Ishikawa (cell line): Measurements from ENCODE around the gene ARID3A.

Experiments used
- CEBPB ChIP-seq: IDR thresholded peaks from 2 replicates; pipeline ENCODE4 v1.6.1; 2012
- CREB1 ChIP-seq: IDR thresholded peaks from 2 replicates; pipeline ENCODE4 v1.6.1; 2012; ENCODE audit warnings: low read depth
- EGR1 ChIP-seq: IDR thresholded peaks from 2 replicates; pipeline ENCODE4 v1.6.1; 2012
- EP300 ChIP-seq: IDR thresholded peaks from 2 replicates; pipeline ENCODE4 v1.6.1; 2012; ENCODE audit warnings: borderline replicate concordance
- FOXM1 ChIP-seq: IDR thresholded peaks from 2 replicates; pipeline ENCODE4 v1.6.1; 2012; ENCODE audit warnings: low read depth, borderline replicate concordance
- NFIC ChIP-seq: IDR thresholded peaks from 2 replicates; pipeline ENCODE4 v1.6.1; 2012
- RAD21 ChIP-seq: IDR thresholded peaks from 2 replicates; pipeline ENCODE4 v1.6.1; 2012; ENCODE audit warnings: low read depth
- TAF1 ChIP-seq: IDR thresholded peaks from 2 replicates; pipeline ENCODE4 v1.6.1; 2012; ENCODE audit warnings: low read depth, mild to moderate bottlenecking
- TCF12 ChIP-seq: IDR thresholded peaks from 2 replicates; pipeline ENCODE4 v1.6.1; 2012; ENCODE audit warnings: low read depth
- TEAD4 ChIP-seq: IDR thresholded peaks from 2 replicates; pipeline ENCODE4 v1.6.1; 2012
- USF1 ChIP-seq: IDR thresholded peaks from 2 replicates; pipeline ENCODE4 v1.6.1; 2012
- YY1 ChIP-seq: IDR thresholded peaks from 2 replicates; pipeline ENCODE4 v1.6.1; 2012; ENCODE audit warnings: low read depth
- ZBTB7A ChIP-seq: IDR thresholded peaks from 2 replicates; pipeline ENCODE4 v1.6.1; 2012; ENCODE audit warnings: low read depth
- TF ChIP-seq, protein P1 (sequence below): IDR thresholded peaks from 2 replicates; pipeline ENCODE4 v1.6.1; 2012
- TF ChIP-seq, protein P2 (sequence below): IDR thresholded peaks from 2 replicates; pipeline ENCODE4 v1.6.1; 2012; ENCODE audit warnings: low read depth, mild to moderate bottlenecking

Gene ARID3A, protein sequence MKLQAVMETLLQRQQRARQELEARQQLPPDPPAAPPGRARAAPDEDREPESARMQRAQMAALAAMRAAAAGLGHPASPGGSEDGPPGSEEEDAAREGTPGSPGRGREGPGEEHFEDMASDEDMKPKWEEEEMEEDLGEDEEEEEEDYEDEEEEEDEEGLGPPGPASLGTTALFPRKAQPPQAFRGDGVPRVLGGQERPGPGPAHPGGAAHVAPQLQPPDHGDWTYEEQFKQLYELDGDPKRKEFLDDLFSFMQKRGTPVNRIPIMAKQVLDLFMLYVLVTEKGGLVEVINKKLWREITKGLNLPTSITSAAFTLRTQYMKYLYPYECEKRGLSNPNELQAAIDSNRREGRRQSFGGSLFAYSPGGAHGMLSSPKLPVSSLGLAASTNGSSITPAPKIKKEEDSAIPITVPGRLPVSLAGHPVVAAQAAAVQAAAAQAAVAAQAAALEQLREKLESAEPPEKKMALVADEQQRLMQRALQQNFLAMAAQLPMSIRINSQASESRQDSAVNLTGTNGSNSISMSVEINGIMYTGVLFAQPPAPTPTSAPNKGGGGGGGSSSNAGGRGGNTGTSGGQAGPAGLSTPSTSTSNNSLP

DNA sequence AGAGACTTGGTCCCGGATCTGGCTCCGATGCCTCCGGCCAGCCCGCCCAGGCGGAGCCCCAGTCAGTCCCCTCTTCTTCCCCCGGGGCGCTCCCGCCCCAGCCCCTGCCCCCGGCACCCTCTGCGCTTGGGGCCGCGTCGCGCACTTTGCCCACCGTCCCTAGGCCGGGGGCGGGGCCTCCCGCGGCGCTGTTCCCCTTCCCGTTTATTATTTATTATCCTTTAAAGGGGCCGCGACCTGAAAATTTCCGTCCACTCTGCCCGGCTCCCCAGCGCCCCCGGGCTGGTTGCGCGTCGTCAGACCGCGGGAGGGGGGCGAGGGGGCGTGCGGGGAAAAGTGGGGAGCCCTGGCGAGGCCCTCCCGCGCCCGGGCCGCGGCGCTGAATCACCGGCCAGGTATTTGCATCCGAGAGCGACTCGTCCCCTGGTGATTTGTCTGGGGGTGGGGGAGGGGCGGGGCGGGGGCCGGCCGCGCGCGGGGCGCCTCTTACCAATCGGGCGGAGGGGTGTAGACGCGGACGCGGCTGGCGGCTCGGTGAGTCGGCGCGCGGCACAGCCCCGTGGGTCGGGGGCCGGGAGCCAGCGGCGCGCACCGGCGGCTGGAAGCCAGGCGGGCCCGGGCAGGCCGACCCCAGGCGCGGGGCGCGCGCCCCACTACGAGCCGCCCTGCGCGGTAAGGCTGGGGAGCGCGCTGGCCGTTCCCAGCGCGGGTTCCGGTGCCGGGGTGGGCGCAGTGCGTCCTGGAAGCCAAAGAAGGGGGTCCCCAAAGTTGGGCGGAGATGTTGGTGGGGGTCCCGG is at the start of gene ARID3A:
Gene ARID3A, plus strand, starts transcription at position 510 of the 797 bp plus-strand sequence. CDS start 3,494 bp downstream, outside the sequence.
- peak; percentile 41; the same call in 1 of the 2 replicates for TF ChIP-seq EGR1
- no peak for TF ChIP-seq EP300
- peak; percentile 51; the same call in 1 of the 2 replicates for TF ChIP-seq TCF12
- no peak for TF ChIP-seq CEBPB
- no peak for TF ChIP-seq RAD21
- TF ChIP-seq, protein P1, sequence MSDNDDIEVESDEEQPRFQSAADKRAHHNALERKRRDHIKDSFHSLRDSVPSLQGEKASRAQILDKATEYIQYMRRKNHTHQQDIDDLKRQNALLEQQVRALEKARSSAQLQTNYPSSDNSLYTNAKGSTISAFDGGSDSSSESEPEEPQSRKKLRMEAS: 0 out of 2 replicates have a peak, but pooled peaks have one; percentile 14
- TF ChIP-seq NFIC: no peak; the same call in 1 of the 2 replicates
- TF ChIP-seq YY1: no peak
- peak; percentile 59 for TF ChIP-seq TEAD4
- TF ChIP-seq CREB1: no peak
- TF ChIP-seq USF1: no peak
- TF ChIP-seq TAF1: peak; percentile 11; the same call in 1 of the 2 replicates

GRCh38 chr19:876089-876488 is 49.7 kb upstream of the ARID3A start:
- no peak for TF ChIP-seq FOXM1
- no peak for TF ChIP-seq NFIC
- no peak for TF ChIP-seq YY1
- no peak for TF ChIP-seq TCF12
- TF ChIP-seq EGR1: no peak
- no peak for TF ChIP-seq USF1
- TF ChIP-seq TEAD4: no peak
- no peak for TF ChIP-seq CREB1
- TF ChIP-seq EP300: no peak
- TF ChIP-seq, protein P1: no peak
- TF ChIP-seq, protein P2, sequence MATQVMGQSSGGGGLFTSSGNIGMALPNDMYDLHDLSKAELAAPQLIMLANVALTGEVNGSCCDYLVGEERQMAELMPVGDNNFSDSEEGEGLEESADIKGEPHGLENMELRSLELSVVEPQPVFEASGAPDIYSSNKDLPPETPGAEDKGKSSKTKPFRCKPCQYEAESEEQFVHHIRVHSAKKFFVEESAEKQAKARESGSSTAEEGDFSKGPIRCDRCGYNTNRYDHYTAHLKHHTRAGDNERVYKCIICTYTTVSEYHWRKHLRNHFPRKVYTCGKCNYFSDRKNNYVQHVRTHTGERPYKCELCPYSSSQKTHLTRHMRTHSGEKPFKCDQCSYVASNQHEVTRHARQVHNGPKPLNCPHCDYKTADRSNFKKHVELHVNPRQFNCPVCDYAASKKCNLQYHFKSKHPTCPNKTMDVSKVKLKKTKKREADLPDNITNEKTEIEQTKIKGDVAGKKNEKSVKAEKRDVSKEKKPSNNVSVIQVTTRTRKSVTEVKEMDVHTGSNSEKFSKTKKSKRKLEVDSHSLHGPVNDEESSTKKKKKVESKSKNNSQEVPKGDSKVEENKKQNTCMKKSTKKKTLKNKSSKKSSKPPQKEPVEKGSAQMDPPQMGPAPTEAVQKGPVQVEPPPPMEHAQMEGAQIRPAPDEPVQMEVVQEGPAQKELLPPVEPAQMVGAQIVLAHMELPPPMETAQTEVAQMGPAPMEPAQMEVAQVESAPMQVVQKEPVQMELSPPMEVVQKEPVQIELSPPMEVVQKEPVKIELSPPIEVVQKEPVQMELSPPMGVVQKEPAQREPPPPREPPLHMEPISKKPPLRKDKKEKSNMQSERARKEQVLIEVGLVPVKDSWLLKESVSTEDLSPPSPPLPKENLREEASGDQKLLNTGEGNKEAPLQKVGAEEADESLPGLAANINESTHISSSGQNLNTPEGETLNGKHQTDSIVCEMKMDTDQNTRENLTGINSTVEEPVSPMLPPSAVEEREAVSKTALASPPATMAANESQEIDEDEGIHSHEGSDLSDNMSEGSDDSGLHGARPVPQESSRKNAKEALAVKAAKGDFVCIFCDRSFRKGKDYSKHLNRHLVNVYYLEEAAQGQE: no peak
- TF ChIP-seq RAD21: no peak
- TF ChIP-seq CEBPB: no peak
- no peak for TF ChIP-seq TAF1

GRCh38 chr19:876780-877314 is 49.0 kb upstream of the ARID3A start:
- TF ChIP-seq TAF1 (no peak), RAD21 (no peak), NFIC (no peak)

DNA sequence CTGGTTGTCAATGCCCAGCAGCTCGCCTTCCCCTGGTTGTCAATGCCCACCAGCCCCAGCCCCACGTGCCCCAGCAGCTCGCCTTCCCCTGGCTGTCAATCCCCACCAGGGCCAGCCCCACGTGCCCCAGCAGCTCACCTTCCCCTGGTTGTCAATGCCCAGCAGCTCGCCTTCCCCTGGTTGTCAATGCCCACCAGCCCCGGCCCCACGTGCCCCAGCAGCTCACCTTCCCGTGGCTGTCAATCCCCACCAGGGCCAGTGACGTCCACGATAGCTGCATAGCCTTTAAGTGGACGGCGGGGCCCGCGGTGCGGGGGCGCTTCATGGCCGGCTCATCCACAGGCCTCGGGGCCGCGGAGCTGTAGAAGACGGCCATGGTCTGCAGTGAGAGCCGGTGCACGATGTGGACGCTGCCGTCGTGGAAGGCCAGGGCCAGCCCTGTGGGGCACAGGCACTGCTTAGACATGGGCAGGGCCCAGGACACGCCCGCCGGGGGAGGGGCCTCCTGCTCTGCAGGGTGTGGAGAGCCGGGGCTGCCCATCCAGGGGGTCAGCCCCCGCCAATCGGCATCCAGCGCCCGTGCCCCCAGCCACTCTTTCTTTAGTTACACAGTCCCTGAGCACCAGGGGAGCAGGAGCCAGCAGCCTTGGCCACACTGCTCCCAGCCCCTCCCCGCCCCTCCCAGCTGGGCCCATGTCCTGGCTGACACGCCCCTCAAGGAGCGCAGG is 46.0 kb upstream of the ARID3A start:
- TF ChIP-seq ZBTB7A: no peak

DNA sequence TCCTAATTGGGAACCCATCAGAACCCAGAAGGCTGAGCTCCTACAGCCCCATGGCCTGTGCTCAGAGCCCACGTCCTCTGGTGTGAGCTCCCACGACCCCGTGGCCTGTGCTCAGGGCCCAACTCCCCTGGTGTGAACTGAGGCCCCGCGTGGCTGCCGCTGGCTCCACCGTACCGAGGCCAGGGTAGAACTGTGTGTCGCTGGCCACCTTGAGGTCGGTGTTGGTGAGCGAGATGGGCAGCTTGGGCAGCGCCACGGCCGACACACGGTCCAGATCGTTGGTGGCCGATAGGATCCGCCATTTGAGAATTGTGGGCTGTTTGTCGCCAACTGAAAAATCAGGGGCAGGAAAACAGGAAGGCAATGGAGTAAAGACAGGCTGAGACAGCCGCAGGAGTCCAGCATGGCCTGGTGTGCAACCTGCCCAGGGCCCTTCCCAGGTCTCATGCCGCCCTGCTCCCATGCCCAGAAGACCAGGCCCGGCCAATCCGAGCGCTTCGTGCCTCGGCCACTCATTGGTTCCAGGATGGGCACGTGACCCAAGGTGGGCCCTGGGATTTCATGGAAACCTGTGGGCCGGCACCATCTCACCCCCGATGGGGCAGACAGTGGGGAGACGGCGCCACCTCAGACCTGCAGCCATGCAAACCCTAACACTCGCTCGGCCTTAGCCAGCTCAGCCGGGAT is 44.3 kb upstream of the ARID3A start:
- TF ChIP-seq, protein P1: no peak
- no peak for TF ChIP-seq RAD21
- TF ChIP-seq, protein P2: no peak
- no peak for TF ChIP-seq EGR1
- no peak for TF ChIP-seq USF1
- TF ChIP-seq TAF1: no peak
- TF ChIP-seq EP300: no peak
- no peak for TF ChIP-seq YY1
- no peak for TF ChIP-seq ZBTB7A
- no peak for TF ChIP-seq CREB1
- TF ChIP-seq NFIC: no peak
- no peak for TF ChIP-seq FOXM1
- no peak for TF ChIP-seq TCF12
- TF ChIP-seq CEBPB: no peak
- TF ChIP-seq TEAD4: no peak
